Kidney (tissue), 14 donors: ENCODE data around the gene SMCO4. TPM values are rescaled to one million over a fixed set of nuclear protein-coding genes. Genes with fewer than 3 reads are reported as not detected.

Experiments used
- DNase-seq, 5 donors: peaks; one replicate each; pipeline ENCODE4 v3.0.0-alpha.2; 2013 to 2020
- FAIRE-seq: peaks from 2 replicates; lab custom pipeline; 2012; peaks lifted over from hg19 to GRCh38; lab: Jason Lieb, UNC
- H3K27ac ChIP-seq, 2 donors: one replicate each; pipeline ENCODE4 v1.7.0; 2013; ENCODE audit warnings: low read depth in 2 of 2, low read length in 2 of 2, inconsistent platforms in 1 of 2
- H3K27me3 ChIP-seq: one replicate; pipeline ENCODE4 v1.7.1; 2013; ENCODE audit warnings: low read length, inconsistent platforms; ENCODE audit not compliant: control insufficient read depth, insufficient read depth
- H3K36me3 ChIP-seq, 3 donors: one replicate each; pipeline versions ENCODE4 v1.7.0 to v1.7.1; 2013; ENCODE audit warnings: low read length in 3 of 3, control low read depth in 1 of 3, inconsistent platforms in 1 of 3; ENCODE audit not compliant: insufficient read depth in 3 of 3, control insufficient read depth in 2 of 3
- H3K4me1 ChIP-seq, 3 donors: one replicate each; pipeline versions ENCODE4 v1.7.0 to v1.7.1; 2013; ENCODE audit warnings: low read length in 3 of 3, inconsistent platforms in 1 of 3, low read depth in 1 of 3; ENCODE audit not compliant: control insufficient read depth in 2 of 3, insufficient read depth in 2 of 3
- H3K4me3 ChIP-seq, 3 donors: one replicate each; pipeline versions ENCODE4 v1.7.0 to v1.8.1; 2013; ENCODE audit warnings: low read length in 3 of 3, control low read depth in 1 of 3, inconsistent platforms in 1 of 3
- H3K9ac ChIP-seq, 3 donors: one replicate each; pipeline versions ENCODE4 v1.7.0 to v1.7.1; 2013; ENCODE audit warnings: low read length in 3 of 3, control low read depth in 1 of 3, inconsistent platforms in 1 of 3
- H3K9me3 ChIP-seq, 3 donors: one replicate each; pipeline versions ENCODE4 v1.7.0 to v1.7.1; 2013; ENCODE audit warnings: low read length in 3 of 3, control low read depth in 1 of 3, inconsistent platforms in 1 of 3; ENCODE audit not compliant: control insufficient read depth in 2 of 3, insufficient read depth in 1 of 3
- CTCF ChIP-seq: IDR thresholded peaks from 3 replicates; pipeline ENCODE4 v1.5.1; 2012; ENCODE audit warnings: mild to moderate bottlenecking, moderate library complexity, borderline replicate concordance; ENCODE audit not compliant: insufficient read depth; ENCODE audit errors: extremely low read depth
- intact Hi-C: fragments of 100-400 bp; cut with DNase I; formaldehyde crosslinking; loops from one replicate; pipeline ENCODE4 v1.11.1; 2022
- polyA plus RNA-seq: library from polyadenylated mRNA; stranded (reverse); fragments of 350-450 nt; fragmentation: Illumina TruSeq; extraction: RNeasy Lipid Tissue Mini Kit (QIAGEN cat#74804); gene quantifications from one replicate; pipeline ENCODE4 v1.2.3, GENCODE V29; 2014; ENCODE audit warnings: low read depth, low replicate concordance; ENCODE audit not compliant: insufficient read depth
- total RNA-seq: library from RNA; stranded (reverse); fragmentation: NEBNext Ultra II Directional; extraction: Animal tissue kit (Norgen Biotek cat#: 25700); gene quantifications from one replicate; pipeline ENCODE4 v1.2.1, GENCODE V29; 2021
- donor health status: control.
- donor health status: control.
- donor health status: control.
- donor health status: control.
- donor health status: control.
- donor health status: DM: yes; HTN: yes; CAD: no.
- donor health status: Normal renal cell carcinoma (clear cell type).

SMCO4 gene
- total and polyA plus RNA-seq, 2 donors from 2014 or later: 33.0 to 102 TPM

- H3K27ac ChIP-seq: no peak overlapping the region
- no peak for TF ChIP-seq CTCF
- intact Hi-C loops: no loop called here
- DNase-seq: no peak
- peaks cover 0 to 13% (median 0%) of the 10 kb centered on the region in 3 donors for H3K4me1 ChIP-seq
- H3K9me3 ChIP-seq: no peaks in the 10 kb centered on the region
- no peaks in the 10 kb centered on the region for H3K27me3 ChIP-seq
- no peaks in the 10 kb centered on the region for H3K36me3 ChIP-seq
- H3K4me3 ChIP-seq: no peak overlapping the region
- no peak overlapping the region for H3K9ac ChIP-seq
- FAIRE-seq: no peak
These were observed 16.3 kb downstream of the SMCO4 start for GRCh38 chr11:93526641-93527583.

- no peak overlapping the region for H3K4me3 ChIP-seq
- H3K36me3 ChIP-seq: no peaks in the 10 kb centered on the region
- DNase-seq: peak in 1 of 5 donors; percentile 40
- no peak for FAIRE-seq
- no peak for TF ChIP-seq CTCF
- H3K9ac ChIP-seq: no peak overlapping the region
- H3K9me3 ChIP-seq: no peaks in the 10 kb centered on the region
- H3K27me3 ChIP-seq: no peaks in the 10 kb centered on the region
- H3K4me1 ChIP-seq: peaks cover 0 to 13% (median 0%) of the 10 kb centered on the region in 3 donors
- intact Hi-C loops: no loop called here
- no peak overlapping the region for H3K27ac ChIP-seq
These were observed 16.9 kb downstream of the SMCO4 start for GRCh38 chr11:93526346-93526633.

GRCh38 chr11:93525601-93526345 lies 17.4 kb downstream of the SMCO4 start:
- H3K27me3 ChIP-seq: no peaks in the 10 kb centered on the region
- no peak overlapping the region for H3K4me3 ChIP-seq
- no peak for TF ChIP-seq CTCF
- intact Hi-C loops: no loop called here
- peaks cover 0 to 13% (median 0%) of the 10 kb centered on the region in 3 donors for H3K4me1 ChIP-seq
- no peaks in the 10 kb centered on the region for H3K36me3 ChIP-seq
- DNase-seq (no peak), FAIRE-seq (no peak)
- H3K27ac ChIP-seq: no peak overlapping the region
- no peaks in the 10 kb centered on the region for H3K9me3 ChIP-seq
- no peak overlapping the region for H3K9ac ChIP-seq
